ENCODE data around the gene NREP.

NREP gene

DNA sequence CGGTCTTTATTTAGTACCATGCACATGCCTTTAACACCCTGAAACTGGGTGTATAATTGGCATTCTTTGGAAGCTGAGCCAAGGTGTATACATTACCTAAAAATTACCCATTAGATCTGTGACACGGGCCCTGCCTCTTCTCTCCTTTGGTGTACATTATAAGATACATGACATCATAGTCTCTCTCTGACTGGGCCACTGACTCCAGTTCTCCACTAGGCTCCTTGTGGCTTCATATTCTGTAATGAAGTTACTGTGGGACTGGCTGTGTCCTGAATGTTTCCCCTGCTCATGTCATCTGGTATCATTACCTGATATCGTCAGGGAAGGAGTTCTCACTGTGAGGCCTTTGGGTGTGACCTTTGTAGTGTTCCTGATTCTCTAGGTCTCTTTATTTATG, 65.5 kb downstream of the NREP start:
- DNase-seq: no peak

DNA sequence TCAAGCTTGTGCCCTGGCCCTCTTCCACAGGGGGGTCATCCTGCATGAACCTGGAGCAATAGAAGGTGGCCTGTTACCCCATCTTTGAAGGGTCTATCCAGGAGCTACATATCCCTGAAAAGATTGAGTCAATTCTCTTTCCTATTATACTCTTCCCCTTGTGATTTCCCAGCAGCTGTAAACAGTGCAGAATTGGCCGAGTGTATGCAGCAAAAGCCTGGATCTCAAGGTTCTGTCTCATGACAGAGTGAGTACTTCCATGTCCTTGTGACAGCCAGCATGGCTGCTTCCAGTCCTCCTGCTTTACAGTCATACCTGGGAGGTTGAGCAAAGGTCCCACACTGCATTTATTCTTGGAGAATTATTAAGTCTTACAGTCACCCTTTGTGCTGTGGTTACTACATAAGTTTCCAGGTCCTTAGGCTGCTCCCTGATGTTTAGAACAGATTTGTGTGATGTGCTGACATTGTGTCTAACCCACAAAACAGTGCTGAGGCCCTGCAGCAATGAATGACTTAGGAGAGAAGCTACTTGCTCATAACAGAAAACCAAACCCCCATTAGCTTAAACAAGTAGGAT, 67.5 kb downstream of the NREP start:
- no peak for DNase-seq

DNA sequence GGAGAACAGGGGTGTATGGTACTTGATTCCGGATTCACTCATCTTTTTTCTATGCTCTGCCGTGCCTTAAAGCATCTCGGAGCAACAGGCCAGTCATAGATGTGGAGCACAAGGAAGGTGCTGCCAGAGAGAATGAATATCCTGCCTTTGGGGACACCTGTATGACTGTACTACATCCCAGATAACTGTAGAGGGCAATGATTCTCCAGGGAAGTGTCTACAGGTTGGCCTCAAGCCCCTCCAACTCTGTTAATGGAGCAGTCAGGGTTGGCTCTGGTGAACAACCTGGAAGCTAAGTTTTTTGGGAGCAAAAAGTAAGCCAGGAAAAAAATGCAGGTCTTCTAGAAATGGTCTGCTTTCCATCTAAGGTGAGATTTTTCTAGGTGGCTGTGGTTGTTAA, 71.0 kb downstream of the NREP start:
- DNase-seq: no peak

DNA sequence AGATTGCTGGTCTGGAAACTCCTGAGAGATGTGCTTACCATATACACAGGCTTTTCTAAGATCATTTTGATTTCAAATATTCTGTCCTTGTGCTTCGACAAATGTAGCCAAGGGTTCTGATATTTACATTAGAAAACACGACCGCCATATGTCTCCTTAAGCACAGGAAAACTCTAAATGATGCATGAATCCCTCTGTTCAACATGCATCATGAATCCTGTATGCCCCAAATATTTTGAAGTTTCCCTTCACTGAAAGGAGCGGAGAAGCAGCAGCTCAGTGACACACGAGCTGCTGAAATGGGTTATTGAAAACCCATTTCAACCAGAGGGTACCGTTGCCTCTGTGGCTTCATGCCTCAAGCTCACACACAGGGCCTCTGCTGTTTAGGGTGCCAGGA, 74.4 kb downstream of the NREP start:
- no peak for DNase-seq

DNA sequence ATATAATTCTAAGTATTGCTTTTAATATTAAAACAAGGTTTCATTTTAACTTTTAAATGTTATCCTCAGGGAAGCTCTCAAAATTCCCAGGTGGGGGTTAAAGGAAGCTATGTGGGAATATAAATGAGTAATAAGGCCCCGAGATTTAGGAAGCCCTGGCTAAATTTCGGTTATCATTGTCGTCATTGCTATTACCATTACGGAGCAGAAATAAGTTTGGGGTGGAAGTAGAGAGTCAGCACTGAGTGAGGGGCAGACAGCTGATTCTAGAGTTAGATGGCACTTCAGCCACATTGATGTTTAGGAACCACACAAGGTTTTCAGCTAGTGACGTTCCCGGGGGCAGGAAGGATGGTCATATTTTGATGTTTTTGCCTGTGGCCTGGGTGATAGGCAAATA, 74.9 kb downstream of the NREP start:
- no peak for DNase-seq

DNA sequence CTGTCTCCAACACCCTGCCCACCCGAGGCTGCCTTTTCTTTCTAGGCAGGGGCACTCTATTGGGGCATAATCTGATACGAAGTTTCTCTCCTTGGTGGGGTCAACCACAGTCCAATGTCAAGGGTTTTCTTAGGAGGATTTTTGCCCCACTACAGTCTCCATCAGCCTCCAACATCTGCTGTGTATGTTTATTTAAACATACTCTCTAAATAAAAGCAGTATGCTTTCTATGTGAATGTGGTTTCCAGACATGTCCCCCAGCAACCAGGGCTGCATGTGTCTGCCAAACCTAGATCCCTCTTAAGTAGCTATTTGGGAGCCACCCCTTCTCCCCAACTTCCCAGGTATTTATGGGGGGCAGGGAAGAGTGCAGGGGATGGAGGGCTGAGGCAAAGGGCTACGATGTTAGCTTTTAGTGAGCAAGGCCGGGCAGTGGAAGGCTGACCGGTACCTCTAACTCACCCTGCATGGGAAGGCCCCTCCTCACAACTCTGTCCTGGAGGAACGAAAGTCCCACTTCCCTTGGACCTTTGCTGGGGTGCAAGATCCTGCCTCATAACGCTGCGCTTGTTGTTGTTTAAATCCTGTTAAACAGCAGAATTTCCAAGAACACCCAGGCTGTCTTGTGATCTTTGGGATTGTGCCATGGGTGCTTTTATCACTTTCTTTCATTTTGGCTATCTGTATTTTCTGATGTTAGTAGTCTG, 75.4 kb downstream of the NREP start:
- DNase-seq: no peak

DNA sequence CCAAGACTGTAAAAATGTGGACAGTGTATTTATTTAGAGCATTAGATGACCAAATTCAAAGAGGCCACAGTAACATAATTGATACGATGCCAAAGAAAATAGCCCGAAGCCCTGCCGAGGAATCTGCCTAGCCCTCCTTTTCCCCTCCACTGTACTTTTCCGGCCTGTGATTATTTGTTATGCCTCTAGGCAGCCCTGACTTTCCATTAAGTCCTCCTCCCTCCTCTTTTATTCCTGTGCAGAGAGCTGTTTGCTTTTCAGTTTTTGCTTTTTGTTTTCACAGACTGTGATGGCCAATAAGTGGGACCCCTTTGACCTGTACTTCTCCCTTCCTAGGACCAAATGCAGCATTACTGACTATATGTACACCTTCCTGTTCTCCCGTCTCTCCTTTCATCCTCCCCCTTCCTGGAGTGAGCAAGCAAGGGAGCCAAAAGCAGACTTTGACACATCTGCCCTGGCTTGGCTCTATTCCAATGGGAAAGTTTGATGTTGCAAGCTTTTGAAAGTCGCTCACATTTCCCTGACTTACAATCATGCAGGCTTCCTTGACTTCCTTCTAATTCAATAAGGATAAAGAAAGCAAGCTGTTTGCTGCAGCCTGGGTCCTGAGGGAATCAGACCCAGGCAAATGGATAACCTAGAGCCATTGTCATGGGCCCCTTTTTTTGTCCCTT, 76.1 kb downstream of the NREP start:
- no peak for DNase-seq

DNA sequence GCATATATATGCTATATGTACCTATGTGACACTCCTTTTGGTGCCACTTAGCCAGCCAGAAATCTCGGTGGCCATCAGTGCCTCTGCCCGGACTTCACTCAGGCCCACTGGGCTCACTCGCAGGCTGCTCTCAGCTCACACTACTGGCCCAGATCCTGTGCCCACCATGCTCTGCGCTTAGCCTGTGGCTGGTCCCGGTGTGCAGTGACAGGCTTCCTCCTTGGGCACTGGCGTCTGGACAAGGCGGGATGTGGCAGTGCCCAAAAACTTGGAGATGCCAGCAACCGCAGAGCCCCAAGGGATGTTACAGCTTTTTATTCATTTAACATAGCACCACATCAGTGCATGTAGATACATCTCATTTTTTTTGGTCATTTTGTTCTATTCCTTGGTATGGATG, 77.4 kb downstream of the NREP start:
- DNase-seq: no peak

All from activated CD4-positive, CD25-positive, alpha-beta regulatory T cell (primary cell).